AG04449 (cell line): ENCODE measurements around the gene TRAF3.

Source experiments
- CTCF ChIA-PET: fragments of 350-600 bp; formaldehyde crosslinking; extraction: SDS; loops from one replicate; lab custom pipeline; 2021; ENCODE audit warnings: antibody characterized with exemption; lab: Yijun Ruan, JAX
- POLR2A ChIA-PET: fragments of 400-600, 350-600 bp; formaldehyde crosslinking; extraction: SDS; loops from one replicate; lab custom pipeline; 2020; ENCODE audit warnings: antibody characterized with exemption, inconsistent platforms; lab: Yijun Ruan, JAX
- DNase-seq: peaks from one replicate; pipeline ENCODE4 v3.0.0-alpha.2; 2010; ENCODE audit warnings: low read depth, low spot score
- H3K4me3 ChIP-seq: 2 replicates; pipeline ENCODE4 v1.5.1; 2011; ENCODE audit warnings: low read depth, mild to moderate bottlenecking, control low read depth, low read length
- TF ChIP-seq, protein P1 (sequence below): IDR thresholded peaks from one replicate; pipeline ENCODE4 v1.5.1; 2011; ENCODE audit warnings: mild to moderate bottlenecking, moderate library complexity, low read length, control low read depth, inconsistent platforms; ENCODE audit not compliant: insufficient read depth; ENCODE audit errors: missing control alignments

TRAF3 gene

DNA sequence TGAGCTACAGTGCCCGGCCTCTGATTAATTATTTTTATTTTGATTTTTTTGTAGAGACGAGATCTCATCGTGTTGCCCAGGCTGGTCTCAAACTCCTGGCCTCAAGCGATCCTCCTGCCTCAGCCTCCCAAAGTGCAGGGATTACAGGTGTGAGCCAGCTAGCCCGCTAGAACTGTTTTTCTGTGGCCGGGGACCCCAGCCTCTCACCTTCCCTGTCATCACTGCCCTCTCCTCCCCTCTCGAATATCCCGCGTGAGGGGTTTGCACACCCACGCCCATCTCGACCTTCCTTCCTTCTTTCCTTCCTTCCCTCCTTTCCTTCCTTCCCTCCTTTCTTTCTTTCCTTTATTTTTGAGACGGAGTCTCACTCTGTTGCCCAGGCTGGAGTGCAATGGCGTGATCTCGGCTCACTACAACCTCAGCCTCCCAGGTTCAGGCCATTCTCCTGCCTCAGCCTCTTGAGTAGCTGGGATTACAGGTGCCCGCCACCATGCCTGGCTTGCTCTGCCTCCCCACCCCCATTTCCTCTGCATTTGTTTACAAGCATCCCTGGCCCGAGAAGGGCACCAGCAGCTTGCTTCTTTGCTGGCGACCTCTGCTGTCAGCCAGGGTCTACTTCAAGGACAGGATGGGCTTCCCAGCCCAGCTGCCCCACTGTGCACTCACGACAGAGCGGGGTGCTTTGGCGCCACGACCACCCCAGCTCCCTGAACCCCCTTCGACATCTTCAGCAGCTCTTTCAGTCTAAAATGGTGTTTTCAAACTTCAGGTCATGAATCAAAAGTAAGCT is 4.3 kb upstream of the TRAF3 start:
- POLR2A ChIA-PET, result interaction anchor here (0.7 kb wide), 1 partner anchor 27 kb away, joined by 3 read pairs; no protein-coding TSS in a partner anchor
- CTCF ChIA-PET, result interaction anchor here (0.7 to 3.9 kb wide), 10 partner anchors 10 to 162 kb away, joined by 3 to 27 read pairs (median 4); no protein-coding TSS in a partner anchor
- no peak overlapping the region for H3K4me3 ChIP-seq
- TF ChIP-seq, protein P1, sequence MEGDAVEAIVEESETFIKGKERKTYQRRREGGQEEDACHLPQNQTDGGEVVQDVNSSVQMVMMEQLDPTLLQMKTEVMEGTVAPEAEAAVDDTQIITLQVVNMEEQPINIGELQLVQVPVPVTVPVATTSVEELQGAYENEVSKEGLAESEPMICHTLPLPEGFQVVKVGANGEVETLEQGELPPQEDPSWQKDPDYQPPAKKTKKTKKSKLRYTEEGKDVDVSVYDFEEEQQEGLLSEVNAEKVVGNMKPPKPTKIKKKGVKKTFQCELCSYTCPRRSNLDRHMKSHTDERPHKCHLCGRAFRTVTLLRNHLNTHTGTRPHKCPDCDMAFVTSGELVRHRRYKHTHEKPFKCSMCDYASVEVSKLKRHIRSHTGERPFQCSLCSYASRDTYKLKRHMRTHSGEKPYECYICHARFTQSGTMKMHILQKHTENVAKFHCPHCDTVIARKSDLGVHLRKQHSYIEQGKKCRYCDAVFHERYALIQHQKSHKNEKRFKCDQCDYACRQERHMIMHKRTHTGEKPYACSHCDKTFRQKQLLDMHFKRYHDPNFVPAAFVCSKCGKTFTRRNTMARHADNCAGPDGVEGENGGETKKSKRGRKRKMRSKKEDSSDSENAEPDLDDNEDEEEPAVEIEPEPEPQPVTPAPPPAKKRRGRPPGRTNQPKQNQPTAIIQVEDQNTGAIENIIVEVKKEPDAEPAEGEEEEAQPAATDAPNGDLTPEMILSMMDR, result peak; percentile 43
- no peak for DNase-seq

DNA sequence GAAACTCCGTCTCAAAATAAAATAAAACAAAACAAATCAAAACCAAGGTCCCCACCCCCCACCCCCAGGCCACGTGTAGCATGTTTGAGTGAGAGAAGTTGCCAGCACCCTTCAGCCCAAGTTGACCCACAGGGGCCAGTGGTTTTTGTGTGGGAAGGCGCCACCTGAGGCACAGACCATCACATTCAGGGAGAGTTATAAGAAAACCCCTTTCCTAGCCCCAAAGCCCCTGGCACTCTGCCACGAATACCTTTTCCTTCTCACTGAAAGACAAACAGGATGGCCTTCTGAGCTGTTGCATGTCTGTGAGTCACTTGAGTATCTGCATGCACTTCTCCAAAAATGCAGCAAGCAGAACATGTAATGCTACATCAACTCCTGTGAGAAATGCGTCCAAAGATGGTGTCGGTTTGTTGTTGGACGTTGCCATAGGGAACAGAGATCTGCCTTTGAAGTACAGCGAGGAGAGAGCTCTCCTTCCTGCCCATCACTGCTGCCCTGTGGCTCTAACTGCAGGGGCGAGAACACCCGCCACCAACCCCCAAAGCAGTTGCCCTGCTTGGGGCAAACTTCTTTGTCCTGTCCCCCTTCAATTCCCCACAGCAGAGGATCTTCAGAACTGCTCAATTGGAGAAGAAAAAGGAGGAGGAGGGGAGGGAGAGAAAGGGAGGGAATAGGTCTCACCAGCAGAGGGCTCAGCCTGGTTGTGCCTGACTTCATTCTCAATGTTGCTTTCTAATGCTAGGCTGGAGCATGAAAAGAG is 2.7 kb upstream of the TRAF3 start:
- H3K4me3 ChIP-seq, result no peak overlapping the region
- ChIA-PET CTCF (interaction anchor here (0.7 to 3.9 kb wide), 15 partner anchors 10 to 258 kb away, joined by 3 to 27 read pairs (median 4); no protein-coding TSS in a partner anchor), POLR2A (interaction anchor here (0.6 kb wide), 1 partner anchor 121 kb away, joined by 3 read pairs; no protein-coding TSS in a partner anchor)
- no peak for DNase-seq
- TF ChIP-seq, protein P1, result peak; percentile 91

DNA sequence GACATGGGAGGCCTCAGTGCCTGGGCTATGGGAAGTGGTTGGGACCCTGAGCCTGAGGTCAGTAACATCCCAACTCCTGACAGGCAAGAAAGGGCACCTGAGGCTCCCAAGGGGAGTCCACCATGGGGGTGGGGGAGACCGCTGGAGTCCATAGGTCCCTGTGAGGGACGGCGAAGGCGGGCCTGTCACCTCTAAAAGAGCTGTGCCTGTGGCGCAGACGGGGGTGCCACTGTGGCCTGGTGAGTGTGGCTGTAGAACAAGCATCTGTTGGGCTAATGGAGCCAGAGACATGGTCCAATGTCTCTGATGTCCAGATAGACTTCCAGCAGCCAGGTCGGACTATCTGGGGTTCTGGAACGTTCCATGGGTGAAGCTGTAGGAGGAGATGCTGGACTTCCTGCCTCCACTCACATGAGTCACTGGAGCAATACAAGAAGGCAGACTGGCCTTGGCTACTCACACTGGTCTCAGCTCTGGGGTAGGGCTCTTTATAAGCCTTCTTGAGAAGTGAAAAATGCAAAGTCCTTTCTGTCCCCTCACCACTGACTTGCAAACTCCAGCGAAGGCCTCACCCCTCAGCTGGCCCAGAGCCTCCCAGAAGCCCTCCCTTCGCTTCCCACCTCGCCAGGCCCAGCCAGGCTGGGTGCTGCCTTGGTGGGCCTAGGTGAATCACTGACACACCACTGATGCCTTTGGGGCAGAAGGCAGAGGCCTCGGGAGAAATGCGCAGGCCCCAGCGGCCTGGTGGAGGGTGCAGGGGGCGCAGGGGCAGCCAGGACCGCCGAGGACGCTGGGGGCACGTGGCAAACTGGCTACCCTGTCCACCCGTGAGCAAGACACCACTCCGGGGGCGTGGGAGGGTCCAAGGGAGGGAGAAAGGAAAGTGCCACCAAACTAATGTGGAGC is 1.1 kb upstream of the TRAF3 start:
- ChIA-PET POLR2A (interaction anchor here (1.1 kb wide), 1 partner anchor 8 kb away, joined by 3 read pairs; no protein-coding TSS in a partner anchor), CTCF (interaction anchor here (0.6 to 2.2 kb wide), 7 partner anchors 9 to 148 kb away, joined by 3 to 13 read pairs (median 4); no protein-coding TSS in a partner anchor)
- H3K4me3 ChIP-seq, result peak overlapping the region; percentile 36; the same call in 1 of the 2 replicates
- TF ChIP-seq, protein P1, result no peak
- DNase-seq, result peak; percentile 40

DNA sequence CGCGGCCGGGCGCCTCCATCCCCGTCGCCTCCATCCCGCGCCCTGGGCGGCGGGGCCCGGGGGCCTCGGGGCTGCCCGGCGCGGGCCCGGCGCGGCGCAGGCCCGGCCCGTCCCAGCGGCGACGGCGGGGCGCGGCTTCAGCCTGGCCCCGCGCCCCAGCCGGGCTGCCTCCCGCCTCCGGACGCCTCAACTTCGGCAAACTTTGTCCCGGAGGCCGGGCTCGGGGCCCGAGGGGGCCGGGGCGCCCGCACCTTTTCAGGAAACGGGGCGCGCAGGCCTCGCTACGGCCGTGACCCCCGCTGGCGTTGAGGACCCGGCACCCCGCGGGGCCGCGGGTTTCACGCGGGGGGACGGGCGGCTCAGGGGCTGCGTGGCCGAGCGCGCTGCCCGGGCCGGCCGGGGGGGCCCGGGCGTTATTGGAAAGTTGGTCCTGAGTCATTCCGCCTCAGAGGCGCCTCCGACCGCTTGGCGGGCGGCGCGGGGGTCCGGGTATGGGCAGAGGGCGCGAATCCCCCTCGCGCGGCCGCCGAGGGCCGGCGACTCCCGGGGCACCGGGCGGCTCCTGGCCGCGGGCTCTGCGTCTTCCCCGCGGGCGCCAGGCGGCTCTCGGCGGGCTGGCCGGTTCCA is 575 bp downstream of the TRAF3 start:
- DNase-seq, result no peak

More for the DNA sequence above, 575 bp downstream of the TRAF3 start:
- TF ChIP-seq, protein P1, result no peak
- peak overlapping the region; percentile 67 for H3K4me3 ChIP-seq
- POLR2A ChIA-PET, result no interaction called here
- CTCF ChIA-PET, result no interaction called here
